DND-41 (cell line): ENCODE results near the gene CACHD1.

Experiments
- ATAC-seq: fragments of 200-7000 bp; cut with Tn5 transposase; 3 replicates; pipeline ENCODE4 v1.9.1; 2021; ENCODE audit warnings: low read depth; ENCODE audit not compliant: insufficient read depth
- DNase-seq: peaks from one replicate; pipeline ENCODE4 v3.0.0-alpha.2; 2020
- H2AFZ ChIP-seq: 2 replicates; pipeline ENCODE4 v1.6.0; 2012; ENCODE audit warnings: low read depth, low read length
- H3K27ac ChIP-seq: 2 replicates; pipeline ENCODE4 v1.5.1; 2012; ENCODE audit warnings: low read length, inconsistent platforms
- H3K27me3 ChIP-seq: fragments of 200-600 bp; sonication (generic); 2 replicates; pipeline ENCODE4 v1.6.0; 2012; ENCODE audit warnings: low read length, mild to moderate bottlenecking, inconsistent platforms; ENCODE audit not compliant: insufficient read depth, poor library complexity
- H3K36me3 ChIP-seq: 2 replicates; pipeline ENCODE4 v1.5.1; 2012; ENCODE audit warnings: low read length, inconsistent platforms; ENCODE audit not compliant: insufficient read depth
- H3K4me1 ChIP-seq: 2 replicates; pipeline ENCODE4 v1.5.1; 2012; ENCODE audit warnings: mild to moderate bottlenecking, low read length; ENCODE audit not compliant: insufficient read depth
- H3K4me2 ChIP-seq: 2 replicates; pipeline ENCODE4 v1.6.0; 2012; ENCODE audit warnings: mild to moderate bottlenecking, moderate library complexity, low read length, inconsistent platforms; ENCODE audit not compliant: insufficient read depth
- H3K4me3 ChIP-seq, 2 experiments: fragments of 200-600 bp in 1 of 2; shearing (Covaris generic) in 1 of 2; 2 replicates each; pipeline ENCODE4 v1.5.1; 2012 to 2016; ENCODE audit warnings: inconsistent platforms in 2 of 2, low read length in 2 of 2, mild to moderate bottlenecking in 2 of 2, low read depth in 1 of 2, moderate library complexity in 1 of 2
- H3K79me2 ChIP-seq: 2 replicates; pipeline ENCODE4 v1.6.0; 2012; ENCODE audit warnings: low read length, inconsistent platforms; ENCODE audit not compliant: insufficient read depth
- H3K9ac ChIP-seq: 2 replicates; pipeline ENCODE4 v1.6.0; 2012; ENCODE audit warnings: low read depth, mild to moderate bottlenecking, inconsistent platforms, low read length, moderate library complexity
- H3K9me3 ChIP-seq: 2 replicates; pipeline ENCODE4 v1.5.1; 2012; ENCODE audit warnings: low read length, moderate library complexity, mild to moderate bottlenecking, inconsistent platforms; ENCODE audit not compliant: insufficient read depth, severe bottlenecking
- H4K20me1 ChIP-seq: 2 replicates; pipeline ENCODE4 v1.6.0; 2012; ENCODE audit warnings: low read length; ENCODE audit not compliant: insufficient read depth
- EZH2 ChIP-seq: IDR thresholded peaks from 3 replicates; pipeline ENCODE4 v1.6.1; 2012; ENCODE audit warnings: borderline replicate concordance, low read depth, mild to moderate bottlenecking, moderate library complexity, low read length, inconsistent platforms; ENCODE audit not compliant: severe bottlenecking
- TF ChIP-seq, protein P1 (sequence below): IDR thresholded peaks from 2 replicates; pipeline ENCODE4 v1.5.1; 2012; ENCODE audit warnings: borderline replicate concordance, low read length, moderate library complexity, mild to moderate bottlenecking; ENCODE audit not compliant: poor library complexity, severe bottlenecking; ENCODE audit errors: extremely low read depth

CACHD1 gene

DNA sequence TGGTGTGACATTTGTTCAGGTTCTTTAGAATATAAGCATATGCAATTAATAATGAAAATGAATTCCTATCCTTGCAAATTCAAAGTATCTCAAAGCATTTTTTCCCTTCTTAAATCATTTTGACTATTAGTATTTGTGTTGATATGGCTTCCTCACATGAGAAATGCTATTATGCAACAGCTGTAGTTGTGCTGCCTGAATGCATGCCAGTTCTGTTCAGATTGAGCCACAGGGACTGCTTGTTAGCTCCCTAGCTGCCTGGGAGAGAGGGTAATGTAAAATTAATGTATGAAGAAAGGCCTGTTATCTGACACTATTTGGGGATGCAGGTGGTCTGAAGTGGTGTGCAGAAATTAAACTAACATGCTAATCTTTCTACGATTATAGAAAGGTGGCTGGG lies 45.5 kb downstream of the CACHD1 start:
- Histone ChIP-seq H3K36me3 (no peaks in the 10 kb centered on the region), H3K79me2 (no peaks in the 10 kb centered on the region), H3K4me1 (no peaks in the 10 kb centered on the region), H3K4me2 (no peak overlapping the region), H4K20me1 (no peaks in the 10 kb centered on the region), H3K9me3 (no peaks in the 10 kb centered on the region), H3K27ac (no peak overlapping the region), H3K9ac (no peak overlapping the region), H3K27me3 (peaks cover 3% of the 10 kb centered on the region), H3K4me3 (no peak overlapping the region), H2AFZ (no peak overlapping the region)
- no peak for ATAC-seq
- DNase-seq: no peak
- TF ChIP-seq EZH2: no peak
- TF ChIP-seq, protein P1, sequence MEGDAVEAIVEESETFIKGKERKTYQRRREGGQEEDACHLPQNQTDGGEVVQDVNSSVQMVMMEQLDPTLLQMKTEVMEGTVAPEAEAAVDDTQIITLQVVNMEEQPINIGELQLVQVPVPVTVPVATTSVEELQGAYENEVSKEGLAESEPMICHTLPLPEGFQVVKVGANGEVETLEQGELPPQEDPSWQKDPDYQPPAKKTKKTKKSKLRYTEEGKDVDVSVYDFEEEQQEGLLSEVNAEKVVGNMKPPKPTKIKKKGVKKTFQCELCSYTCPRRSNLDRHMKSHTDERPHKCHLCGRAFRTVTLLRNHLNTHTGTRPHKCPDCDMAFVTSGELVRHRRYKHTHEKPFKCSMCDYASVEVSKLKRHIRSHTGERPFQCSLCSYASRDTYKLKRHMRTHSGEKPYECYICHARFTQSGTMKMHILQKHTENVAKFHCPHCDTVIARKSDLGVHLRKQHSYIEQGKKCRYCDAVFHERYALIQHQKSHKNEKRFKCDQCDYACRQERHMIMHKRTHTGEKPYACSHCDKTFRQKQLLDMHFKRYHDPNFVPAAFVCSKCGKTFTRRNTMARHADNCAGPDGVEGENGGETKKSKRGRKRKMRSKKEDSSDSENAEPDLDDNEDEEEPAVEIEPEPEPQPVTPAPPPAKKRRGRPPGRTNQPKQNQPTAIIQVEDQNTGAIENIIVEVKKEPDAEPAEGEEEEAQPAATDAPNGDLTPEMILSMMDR: no peak

DNA sequence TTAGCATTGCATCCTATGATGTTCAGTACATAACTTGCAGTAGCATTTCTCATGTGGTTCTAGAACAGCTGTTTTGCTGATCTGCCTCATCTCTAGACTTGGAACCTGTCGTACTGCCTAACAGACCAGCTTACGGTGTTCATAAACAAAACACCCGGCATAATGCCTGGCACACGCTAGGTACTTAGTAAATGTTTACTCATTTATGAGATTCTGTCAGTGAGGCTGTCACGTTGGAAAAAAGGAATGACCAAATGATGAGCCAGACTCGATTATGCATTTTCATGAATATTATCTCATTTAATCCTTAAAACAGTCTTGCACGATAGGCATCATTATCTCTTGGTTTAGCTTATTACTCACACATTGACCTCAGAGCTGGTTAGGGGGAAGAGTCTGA lies 46.4 kb downstream of the CACHD1 start:
- Histone ChIP-seq H3K9me3 (no peaks in the 10 kb centered on the region), H3K4me2 (no peak overlapping the region), H2AFZ (no peak overlapping the region), H3K9ac (no peak overlapping the region), H3K79me2 (no peaks in the 10 kb centered on the region), H3K36me3 (no peaks in the 10 kb centered on the region), H3K4me3 (no peak overlapping the region), H3K4me1 (no peaks in the 10 kb centered on the region), H4K20me1 (no peaks in the 10 kb centered on the region), H3K27me3 (peaks cover 3% of the 10 kb centered on the region), H3K27ac (no peak overlapping the region)
- ATAC-seq (no peak), DNase-seq (no peak)
- TF ChIP-seq, protein P1: no peak
- no peak for TF ChIP-seq EZH2

DNA sequence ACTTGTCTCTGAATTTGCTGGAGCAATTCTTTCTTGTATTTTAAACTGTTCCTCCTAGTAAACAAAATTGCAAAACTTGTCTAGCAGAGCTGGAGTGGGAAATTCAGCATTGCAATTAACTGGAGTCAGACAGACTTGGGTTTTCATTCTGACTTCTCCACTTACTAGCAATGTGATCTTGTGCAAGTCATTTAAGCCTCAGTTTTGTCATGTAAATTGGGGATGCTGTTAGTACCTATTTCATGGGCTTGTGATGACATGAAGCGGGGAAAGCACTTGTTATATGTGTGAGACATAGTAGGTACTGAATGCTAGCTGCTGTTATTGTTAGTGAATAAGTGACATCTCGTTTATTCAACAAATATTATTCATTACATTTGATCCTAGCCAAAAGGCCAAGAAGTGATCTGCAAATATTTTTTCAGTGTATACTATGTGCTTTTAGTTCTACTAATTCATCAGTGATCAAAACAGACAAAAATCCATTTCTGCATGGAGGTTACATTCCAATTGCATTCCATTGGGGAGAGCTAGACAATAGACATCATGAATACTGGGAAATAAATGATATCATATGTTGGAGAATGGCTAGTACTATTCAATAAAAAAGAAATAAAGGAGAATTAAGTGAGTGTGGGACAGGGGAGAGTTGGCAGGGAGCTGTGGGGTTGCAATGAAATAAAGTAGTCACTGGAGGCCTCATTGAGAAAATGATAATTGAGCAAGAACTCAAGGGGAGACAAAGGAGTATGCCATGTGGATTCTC lies 47.1 kb downstream of the CACHD1 start:
- Histone ChIP-seq H3K36me3 (no peaks in the 10 kb centered on the region), H3K4me1 (no peaks in the 10 kb centered on the region), H3K4me3 (no peak overlapping the region), H3K9me3 (no peaks in the 10 kb centered on the region), H3K9ac (no peak overlapping the region), H3K27ac (no peak overlapping the region), H3K27me3 (peaks cover 3% of the 10 kb centered on the region), H3K79me2 (no peaks in the 10 kb centered on the region), H2AFZ (no peak overlapping the region), H3K4me2 (no peak overlapping the region), H4K20me1 (no peaks in the 10 kb centered on the region)
- TF ChIP-seq, protein P1: no peak
- no peak for TF ChIP-seq EZH2
- DNase-seq: no peak
- ATAC-seq: no peak

DNA sequence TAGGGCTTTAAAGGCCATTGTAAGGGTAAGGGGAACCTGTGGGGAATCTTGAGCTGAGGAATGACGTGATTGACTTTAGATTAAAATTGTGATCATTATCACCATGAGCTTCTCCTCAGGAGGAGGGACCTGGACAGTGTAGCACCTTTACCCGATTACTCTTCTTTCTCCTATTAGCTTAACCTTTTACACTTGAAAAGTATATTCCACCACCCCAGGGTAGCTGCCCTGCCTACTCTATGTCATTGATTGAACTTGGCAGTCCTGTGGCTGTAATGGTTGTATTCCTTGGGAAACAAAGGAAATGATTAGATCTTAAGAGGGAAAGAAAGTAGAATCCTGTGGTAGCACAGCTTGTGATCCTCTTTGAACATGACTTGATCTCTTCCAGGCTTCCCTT lies 47.7 kb downstream of the CACHD1 start:
- DNase-seq (no peak), ATAC-seq (no peak)
- Histone ChIP-seq H3K4me2 (no peak overlapping the region), H2AFZ (no peak overlapping the region), H4K20me1 (no peaks in the 10 kb centered on the region), H3K9ac (no peak overlapping the region), H3K27ac (no peak overlapping the region), H3K4me1 (no peaks in the 10 kb centered on the region), H3K36me3 (no peaks in the 10 kb centered on the region), H3K27me3 (peaks cover 3% of the 10 kb centered on the region), H3K4me3 (no peak overlapping the region), H3K9me3 (no peaks in the 10 kb centered on the region), H3K79me2 (no peaks in the 10 kb centered on the region)
- TF ChIP-seq EZH2: no peak
- TF ChIP-seq, protein P1: no peak
